ENCODE data around the gene GIGYF1.
A peak's percentile ranks its signal among the peaks of the same experiment; 100 is the strongest.

GIGYF1 gene

GRCh38 chr7:100676501-100677306 is 17.3 kb downstream of the GIGYF1 start:
- peak overlapping the region; percentile 99 for H3K4me3 ChIP-seq (ENCODE audit: control insufficient read depth, low read depth, low read length)
- no peak for TF ChIP-seq CTCF (IDR thresholded peaks at IDR 0.05; ENCODE audit: control insufficient read depth, insufficient read depth, low read depth, low read length, missing control alignments)
- no peak for DNase-seq (ENCODE audit: low read depth)

- DNase-seq (ENCODE audit: low read depth) = no peak
- no peak for TF ChIP-seq CTCF (IDR thresholded peaks at IDR 0.05; ENCODE audit: control insufficient read depth, insufficient read depth, low read depth, low read length, missing control alignments)
- peak overlapping the region; percentile 99 for H3K4me3 ChIP-seq (ENCODE audit: control insufficient read depth, low read depth, low read length)
These were observed 18.3 kb downstream of the GIGYF1 start for GRCh38 chr7:100675581-100676350.

DNA sequence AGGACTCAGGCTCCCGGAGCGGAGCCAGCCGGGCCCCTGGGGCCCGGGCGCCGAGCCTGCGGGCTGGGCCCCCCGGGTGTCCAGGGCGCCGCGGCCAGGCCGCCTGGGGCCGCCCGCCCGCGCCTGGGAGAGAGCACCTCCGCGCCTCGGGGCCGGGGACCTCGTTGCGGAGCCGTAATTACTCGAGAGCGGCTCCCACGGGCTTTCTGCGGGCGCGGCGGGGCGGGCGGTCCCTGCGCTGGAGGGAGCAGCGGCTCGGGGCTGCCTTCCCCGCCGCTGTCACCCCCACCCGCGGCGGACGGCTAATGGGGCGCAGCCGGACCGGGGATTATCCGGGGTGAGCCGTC is 19.0 kb downstream of the GIGYF1 start:
- no peak for TF ChIP-seq CTCF (IDR thresholded peaks at IDR 0.05; ENCODE audit: control insufficient read depth, insufficient read depth, low read depth, low read length, missing control alignments)
- H3K4me3 ChIP-seq (ENCODE audit: control insufficient read depth, low read depth, low read length) = peak overlapping the region; percentile 99
- no peak for DNase-seq (ENCODE audit: low read depth)

DNA sequence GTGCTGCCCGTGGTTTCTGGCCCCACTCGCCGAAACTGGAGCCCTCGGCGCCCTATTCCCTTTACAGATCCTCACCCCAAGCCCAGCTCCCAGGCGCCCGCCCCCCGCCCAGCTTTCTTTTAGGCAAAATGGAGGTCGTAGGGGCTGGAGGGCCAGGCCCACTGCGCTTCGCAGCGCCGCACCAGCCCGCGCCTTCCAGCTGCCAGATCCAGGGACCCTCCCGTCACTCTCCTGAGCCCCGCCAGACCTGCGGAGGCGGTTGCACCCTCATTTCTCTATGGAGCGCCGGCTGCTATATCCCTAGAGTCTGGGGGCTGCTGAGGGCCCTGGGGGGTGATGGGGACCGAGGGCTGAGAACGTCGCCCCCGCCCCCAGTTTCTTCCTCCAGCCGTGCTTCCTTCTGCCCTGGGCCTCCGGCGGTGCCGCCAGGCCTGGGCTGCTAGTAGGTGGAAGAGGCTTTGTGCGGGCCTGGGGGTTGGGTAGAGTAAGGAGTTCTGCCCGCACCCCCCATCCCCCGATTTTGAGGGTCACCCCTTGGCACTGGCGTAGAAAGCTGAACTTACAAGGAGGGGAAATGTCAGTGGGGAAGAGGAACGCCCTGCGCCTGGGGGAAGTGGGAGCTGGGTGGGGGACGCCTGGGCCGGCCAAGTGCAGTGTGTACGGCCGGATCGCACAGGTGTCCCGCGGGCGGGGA is 19.5 kb downstream of the GIGYF1 start:
- no peak for TF ChIP-seq CTCF (IDR thresholded peaks at IDR 0.05; ENCODE audit: control insufficient read depth, insufficient read depth, low read depth, low read length, missing control alignments)
- no peak for DNase-seq (ENCODE audit: low read depth)
- H3K4me3 ChIP-seq (ENCODE audit: control insufficient read depth, low read depth, low read length) = peak overlapping the region; percentile 99

GRCh38 chr7:100673942-100674410 is 20.1 kb downstream of the GIGYF1 start:
- no peak for DNase-seq (ENCODE audit: low read depth)
- TF ChIP-seq CTCF (IDR thresholded peaks at IDR 0.05; ENCODE audit: control insufficient read depth, insufficient read depth, low read depth, low read length, missing control alignments) = no peak
- peak overlapping the region; percentile 99 for H3K4me3 ChIP-seq (ENCODE audit: control insufficient read depth, low read depth, low read length)

GRCh38 chr7:100673302-100673941 is 20.6 kb downstream of the GIGYF1 start, which contains the start of gene GNB2:
TSS of gene GNB2 (plus strand) at chr7:100673740. CDS start at chr7:100676266, 2,526 bp downstream.
- TF ChIP-seq CTCF (IDR thresholded peaks at IDR 0.05; ENCODE audit: control insufficient read depth, insufficient read depth, low read depth, low read length, missing control alignments) = no peak
- H3K4me3 ChIP-seq (ENCODE audit: control insufficient read depth, low read depth, low read length) = peak within 1 kb of the TSS; percentile 99
- DNase-seq (ENCODE audit: low read depth) = peak; percentile 97
